ENCODE measurements around the gene MED27. TPM values are rescaled to one million over a fixed set of nuclear protein-coding genes. Genes with fewer than 3 reads are reported as not detected.

Gene MED27
- total RNA-seq, 1 experiment from 2014 or later = 38.4 TPM

DNA sequence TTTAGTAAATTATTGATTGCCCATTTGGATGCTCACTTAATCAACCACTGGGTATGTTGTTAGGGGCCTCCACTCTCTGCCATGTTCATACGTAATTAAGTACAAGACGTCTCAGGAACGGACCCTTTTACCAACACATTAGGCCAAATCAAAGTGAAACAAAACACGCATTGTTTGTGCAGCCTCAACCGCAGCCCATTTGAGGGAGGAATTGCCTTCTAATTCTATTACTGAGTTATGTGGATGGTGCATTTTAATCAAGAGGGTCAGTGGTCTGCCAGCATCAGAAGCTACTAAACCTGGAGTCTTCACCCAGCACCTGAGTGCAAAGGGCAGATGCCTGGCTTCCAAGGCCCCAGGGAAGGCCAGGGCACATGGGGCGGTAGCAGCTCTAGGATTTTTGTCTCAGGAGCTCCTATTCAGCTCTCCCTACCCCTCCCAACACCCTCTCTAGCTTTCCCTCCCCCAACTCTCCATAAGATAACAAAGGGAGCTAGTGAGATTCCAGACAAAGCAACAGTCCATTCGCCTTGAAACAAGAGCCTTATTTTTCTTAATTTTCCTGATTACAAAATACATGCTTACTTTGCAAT, 7.9 kb upstream of the MED27 start:
- H4K20me1 ChIP-seq (ENCODE audit: low read length) = no peaks in the 10 kb centered on the region
- no peak overlapping the region for H2AFZ ChIP-seq (ENCODE audit: low read length)
- no peak for TF ChIP-seq EZH2 (IDR thresholded peaks at IDR 0.05; ENCODE audit: low read length, unreplicated experiment)
- TF ChIP-seq EZH2phosphoT487 (IDR thresholded peaks at IDR 0.05; ENCODE audit: borderline replicate concordance, low read length) = no peak
- TF ChIP-seq, protein P1, sequence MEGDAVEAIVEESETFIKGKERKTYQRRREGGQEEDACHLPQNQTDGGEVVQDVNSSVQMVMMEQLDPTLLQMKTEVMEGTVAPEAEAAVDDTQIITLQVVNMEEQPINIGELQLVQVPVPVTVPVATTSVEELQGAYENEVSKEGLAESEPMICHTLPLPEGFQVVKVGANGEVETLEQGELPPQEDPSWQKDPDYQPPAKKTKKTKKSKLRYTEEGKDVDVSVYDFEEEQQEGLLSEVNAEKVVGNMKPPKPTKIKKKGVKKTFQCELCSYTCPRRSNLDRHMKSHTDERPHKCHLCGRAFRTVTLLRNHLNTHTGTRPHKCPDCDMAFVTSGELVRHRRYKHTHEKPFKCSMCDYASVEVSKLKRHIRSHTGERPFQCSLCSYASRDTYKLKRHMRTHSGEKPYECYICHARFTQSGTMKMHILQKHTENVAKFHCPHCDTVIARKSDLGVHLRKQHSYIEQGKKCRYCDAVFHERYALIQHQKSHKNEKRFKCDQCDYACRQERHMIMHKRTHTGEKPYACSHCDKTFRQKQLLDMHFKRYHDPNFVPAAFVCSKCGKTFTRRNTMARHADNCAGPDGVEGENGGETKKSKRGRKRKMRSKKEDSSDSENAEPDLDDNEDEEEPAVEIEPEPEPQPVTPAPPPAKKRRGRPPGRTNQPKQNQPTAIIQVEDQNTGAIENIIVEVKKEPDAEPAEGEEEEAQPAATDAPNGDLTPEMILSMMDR (conservative IDR thresholded peaks at IDR 0.05; ENCODE audit: low read depth, low read length) = no peak
- H3K9ac ChIP-seq (ENCODE audit: low read length) = no peak overlapping the region
- H3K9me2 ChIP-seq (replicated peaks; ENCODE audit: low read length) = no peaks in the 10 kb centered on the region
- no peaks in the 10 kb centered on the region for H3K36me3 ChIP-seq (ENCODE audit: low read depth, low read length)
- H3K27ac ChIP-seq (ENCODE audit: low read length) = no peak overlapping the region
- H3K4me3 ChIP-seq (ENCODE audit: low read length) = no peak overlapping the region
- H3K27me3 ChIP-seq (ENCODE audit: low read length) = no peaks in the 10 kb centered on the region
- H3K79me2 ChIP-seq (ENCODE audit: low read length) = no peaks in the 10 kb centered on the region
- DNase-seq (no peak), ATAC-seq (no peak)
- H3F3A ChIP-seq (ENCODE audit: low read length, unreplicated experiment) = no peaks in the 10 kb centered on the region
- ChIA-PET POLR2A (ENCODE audit: unreplicated experiment) (no interaction called here), CTCF (no interaction called here)
- no peaks in the 10 kb centered on the region for H3K9me3 ChIP-seq (ENCODE audit: low read length)
- intact Hi-C loops (cut with micrococcal nuclease) = no loop called here
- BruUV-seq (replicated peaks) = no TSS peak
- H3K4me1 ChIP-seq (ENCODE audit: insufficient read depth, low read length) = peaks cover 11% of the 10 kb centered on the region; the same call in 1 of the 2 replicates
- no peak overlapping the region for H3K4me2 ChIP-seq (ENCODE audit: low read length)

DNA sequence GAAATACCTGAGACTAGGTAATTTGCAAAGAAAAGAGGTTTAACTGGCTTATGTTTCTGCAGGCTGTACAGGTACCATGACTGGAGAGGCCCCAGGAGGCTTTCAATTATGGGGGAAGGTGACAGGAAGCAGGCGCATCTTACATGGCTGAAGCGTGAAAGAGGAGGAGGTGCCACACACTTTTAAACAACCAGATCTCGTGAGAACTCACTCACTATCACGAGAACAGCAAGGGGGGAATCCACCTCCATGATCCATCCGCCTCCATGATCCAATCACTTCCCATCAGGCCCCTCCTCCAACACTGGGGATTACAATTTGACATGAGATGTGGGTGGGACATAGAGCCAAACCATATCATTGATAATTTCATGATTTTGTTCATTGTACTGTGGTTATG, 2.5 kb upstream of the MED27 start:
- no peaks in the 10 kb centered on the region for H3F3A ChIP-seq (ENCODE audit: low read length, unreplicated experiment)
- H3K4me2 ChIP-seq (ENCODE audit: low read length) = no peak overlapping the region
- H3K27me3 ChIP-seq (ENCODE audit: low read length) = no peaks in the 10 kb centered on the region
- H2AFZ ChIP-seq (ENCODE audit: low read length) = no peak overlapping the region
- H3K79me2 ChIP-seq (ENCODE audit: low read length) = peaks cover 24% of the 10 kb centered on the region
- intact Hi-C loops (cut with micrococcal nuclease) = no loop called here
- no peaks in the 10 kb centered on the region for H4K20me1 ChIP-seq (ENCODE audit: low read length)
- H3K4me1 ChIP-seq (ENCODE audit: insufficient read depth, low read length) = peaks cover 15% of the 10 kb centered on the region
- H3K27ac ChIP-seq (ENCODE audit: low read length) = no peak overlapping the region
- DNase-seq = no peak
- H3K9ac ChIP-seq (ENCODE audit: low read length) = no peak overlapping the region
- TF ChIP-seq, protein P1 (conservative IDR thresholded peaks at IDR 0.05; ENCODE audit: low read depth, low read length) = no peak
- no peak for TF ChIP-seq EZH2phosphoT487 (IDR thresholded peaks at IDR 0.05; ENCODE audit: borderline replicate concordance, low read length)
- TF ChIP-seq EZH2 (IDR thresholded peaks at IDR 0.05; ENCODE audit: low read length, unreplicated experiment) = no peak
- no peaks in the 10 kb centered on the region for H3K9me3 ChIP-seq (ENCODE audit: low read length)
- ChIA-PET POLR2A (ENCODE audit: unreplicated experiment) (no interaction called here), CTCF (no interaction called here)
- H3K36me3 ChIP-seq (ENCODE audit: low read depth, low read length) = peaks cover under 1% of the 10 kb centered on the region; the same call in 1 of the 2 replicates
- no TSS peak for BruUV-seq (replicated peaks)
- no peak overlapping the region for H3K4me3 ChIP-seq (ENCODE audit: low read length)
- ATAC-seq = no peak
- no peaks in the 10 kb centered on the region for H3K9me2 ChIP-seq (replicated peaks; ENCODE audit: low read length)

DNA sequence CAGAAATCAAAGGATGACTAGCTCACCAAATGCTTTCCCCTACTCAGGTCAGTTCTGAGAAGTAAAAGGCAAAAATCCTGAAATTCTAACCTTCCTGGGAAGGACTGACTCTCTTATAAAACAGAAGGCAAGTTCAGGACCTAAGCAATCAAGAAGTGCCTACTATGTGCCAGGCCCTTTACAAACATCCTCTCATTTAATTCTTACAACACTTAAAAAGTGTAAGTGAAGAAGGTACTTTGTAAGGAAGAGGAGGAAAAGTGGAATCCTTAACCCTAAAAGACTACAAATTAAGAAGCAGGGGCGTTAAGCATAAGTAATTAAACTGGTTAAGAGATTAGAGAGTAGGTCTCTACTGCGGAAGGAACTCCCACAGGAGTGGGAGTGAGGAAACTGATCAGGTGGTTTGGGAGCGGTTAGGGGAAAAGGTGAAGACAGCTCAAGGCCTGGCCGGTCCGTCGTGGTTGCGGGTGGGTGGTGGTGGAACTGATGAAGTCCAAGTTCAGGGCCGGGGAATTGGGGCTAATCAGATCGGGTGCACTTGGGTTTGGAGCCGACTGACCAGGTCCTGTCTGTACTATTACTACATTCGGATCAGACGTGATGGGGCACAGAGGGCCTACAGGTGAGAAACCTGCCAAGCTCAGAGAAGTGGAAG, 839 bp downstream of the MED27 start:
- Histone ChIP-seq H3K9ac (ENCODE audit: low read length) (peak overlapping the region; percentile 89), H3K9me3 (ENCODE audit: low read length) (no peaks in the 10 kb centered on the region), H4K20me1 (ENCODE audit: low read length) (0 out of 2 replicates have a peak, but pooled peaks cover 6% of the 10 kb centered on the region), H3K4me1 (ENCODE audit: insufficient read depth, low read length) (peaks cover 26% of the 10 kb centered on the region), H3K9me2 (replicated peaks; ENCODE audit: low read length) (no peaks in the 10 kb centered on the region), H2AFZ (ENCODE audit: low read length) (peak overlapping the region; percentile 86), H3K27me3 (ENCODE audit: low read length) (no peaks in the 10 kb centered on the region), H3F3A (ENCODE audit: low read length, unreplicated experiment) (no peaks in the 10 kb centered on the region), H3K4me2 (ENCODE audit: low read length) (peak overlapping the region; percentile 88), H3K79me2 (ENCODE audit: low read length) (peaks cover 58% of the 10 kb centered on the region), H3K27ac (ENCODE audit: low read length) (peak overlapping the region; percentile 39), H3K36me3 (ENCODE audit: low read depth, low read length) (peaks cover 9% of the 10 kb centered on the region), H3K4me3 (ENCODE audit: low read length) (peak overlapping the region; percentile 98)
- ChIA-PET POLR2A (ENCODE audit: unreplicated experiment) (interaction anchor here (0.6 kb wide), 1 partner anchor 136 kb away, joined by 3 read pairs; no protein-coding TSS in a partner anchor), CTCF (no interaction called here)
- intact Hi-C loops (cut with micrococcal nuclease) = loop anchor here (5.0 to 10.0 kb wide), 2 partner anchors 72 to 86 kb away; partner anchors contain the start of gene NTNG2
- peak; percentile 45 for ATAC-seq
- DNase-seq = peak; percentile 2
- BruUV-seq (replicated peaks) = no TSS peak
- TF ChIP-seq, protein P1 (conservative IDR thresholded peaks at IDR 0.05; ENCODE audit: low read depth, low read length) = no peak
- TF ChIP-seq EZH2 (IDR thresholded peaks at IDR 0.05; ENCODE audit: low read length, unreplicated experiment) = no peak
- TF ChIP-seq EZH2phosphoT487 (IDR thresholded peaks at IDR 0.05; ENCODE audit: borderline replicate concordance, low read length) = no peak
